Measurements from ENCODE around the gene LHFPL6.
A peak's percentile ranks its signal among the peaks of the same experiment; 100 is the strongest.

Gene LHFPL6

GRCh38 chr13:39364947-39365468 lies 238.0 kb downstream of the LHFPL6 start:
- Histone ChIP-seq H3K4me1 (ENCODE audit: insufficient read depth, poor library complexity, severe bottlenecking) (no peaks in the 10 kb centered on the region), H3K27ac (ENCODE audit: poor library complexity, severe bottlenecking) (no peak overlapping the region), H3K9me3 (ENCODE audit: severe bottlenecking) (no peaks in the 10 kb centered on the region), H3K4me3 (ENCODE audit: severe bottlenecking) (no peak overlapping the region), H3K27me3 (ENCODE audit: insufficient read depth, poor library complexity, severe bottlenecking) (no peaks in the 10 kb centered on the region), H3K36me3 (ENCODE audit: low read depth) (no peaks in the 10 kb centered on the region)
- TF ChIP-seq, protein P1, sequence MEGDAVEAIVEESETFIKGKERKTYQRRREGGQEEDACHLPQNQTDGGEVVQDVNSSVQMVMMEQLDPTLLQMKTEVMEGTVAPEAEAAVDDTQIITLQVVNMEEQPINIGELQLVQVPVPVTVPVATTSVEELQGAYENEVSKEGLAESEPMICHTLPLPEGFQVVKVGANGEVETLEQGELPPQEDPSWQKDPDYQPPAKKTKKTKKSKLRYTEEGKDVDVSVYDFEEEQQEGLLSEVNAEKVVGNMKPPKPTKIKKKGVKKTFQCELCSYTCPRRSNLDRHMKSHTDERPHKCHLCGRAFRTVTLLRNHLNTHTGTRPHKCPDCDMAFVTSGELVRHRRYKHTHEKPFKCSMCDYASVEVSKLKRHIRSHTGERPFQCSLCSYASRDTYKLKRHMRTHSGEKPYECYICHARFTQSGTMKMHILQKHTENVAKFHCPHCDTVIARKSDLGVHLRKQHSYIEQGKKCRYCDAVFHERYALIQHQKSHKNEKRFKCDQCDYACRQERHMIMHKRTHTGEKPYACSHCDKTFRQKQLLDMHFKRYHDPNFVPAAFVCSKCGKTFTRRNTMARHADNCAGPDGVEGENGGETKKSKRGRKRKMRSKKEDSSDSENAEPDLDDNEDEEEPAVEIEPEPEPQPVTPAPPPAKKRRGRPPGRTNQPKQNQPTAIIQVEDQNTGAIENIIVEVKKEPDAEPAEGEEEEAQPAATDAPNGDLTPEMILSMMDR (IDR thresholded peaks at IDR 0.05; ENCODE audit: poor library complexity, severe bottlenecking) = no peak
- DNase-seq (ENCODE audit: low spot score) = no peak
- ATAC-seq (ENCODE audit: low read depth) = peak; percentile 67

- DNase-seq (ENCODE audit: low spot score) = no peak
- Histone ChIP-seq H3K4me3 (ENCODE audit: severe bottlenecking) (no peak overlapping the region), H3K36me3 (ENCODE audit: low read depth) (no peaks in the 10 kb centered on the region), H3K27ac (ENCODE audit: poor library complexity, severe bottlenecking) (no peak overlapping the region), H3K4me1 (ENCODE audit: insufficient read depth, poor library complexity, severe bottlenecking) (no peaks in the 10 kb centered on the region), H3K27me3 (ENCODE audit: insufficient read depth, poor library complexity, severe bottlenecking) (no peaks in the 10 kb centered on the region), H3K9me3 (ENCODE audit: severe bottlenecking) (no peaks in the 10 kb centered on the region)
- ATAC-seq (ENCODE audit: low read depth) = no peak
- TF ChIP-seq, protein P1 (IDR thresholded peaks at IDR 0.05; ENCODE audit: poor library complexity, severe bottlenecking) = no peak
These were observed 239.6 kb downstream of the LHFPL6 start for GRCh38 chr13:39363382-39363772.

DNA sequence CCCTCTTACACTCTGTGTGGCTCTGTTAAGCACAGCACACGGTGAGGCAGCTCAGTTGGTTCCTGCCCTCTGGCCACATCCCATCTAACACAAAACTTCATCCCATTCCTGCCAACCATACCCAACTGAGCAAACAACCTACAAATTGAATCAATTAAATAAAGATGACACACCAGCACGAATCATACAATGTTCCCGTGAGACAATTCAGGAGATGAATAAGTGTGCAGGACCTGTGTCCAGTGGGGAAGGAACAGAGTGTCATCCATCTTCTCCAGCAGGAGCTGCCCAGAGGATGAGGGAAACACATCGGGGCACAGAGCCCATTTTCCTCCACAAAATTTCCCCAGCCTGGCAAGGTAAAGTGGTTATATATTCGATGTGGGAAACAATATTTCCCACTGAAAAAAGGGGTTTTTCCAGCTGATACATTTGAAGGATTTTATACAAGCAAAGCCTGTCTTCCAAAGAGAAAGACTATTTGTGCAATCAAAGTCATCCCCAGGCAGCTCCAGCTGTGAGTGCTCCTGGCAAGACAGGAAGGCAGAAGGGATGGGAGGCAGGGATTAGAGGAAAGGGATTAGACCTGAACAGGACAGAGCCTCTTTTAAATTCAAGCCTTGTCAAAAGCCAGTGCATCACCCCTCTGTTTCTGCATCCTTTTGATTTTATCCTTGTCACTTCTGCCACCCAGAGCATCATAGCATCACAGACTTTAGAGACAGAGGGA lies 240.2 kb downstream of the LHFPL6 start:
- Histone ChIP-seq H3K9me3 (ENCODE audit: severe bottlenecking) (no peaks in the 10 kb centered on the region), H3K27ac (ENCODE audit: poor library complexity, severe bottlenecking) (no peak overlapping the region), H3K27me3 (ENCODE audit: insufficient read depth, poor library complexity, severe bottlenecking) (no peaks in the 10 kb centered on the region), H3K4me1 (ENCODE audit: insufficient read depth, poor library complexity, severe bottlenecking) (no peaks in the 10 kb centered on the region), H3K36me3 (ENCODE audit: low read depth) (no peaks in the 10 kb centered on the region), H3K4me3 (ENCODE audit: severe bottlenecking) (no peak overlapping the region)
- peak; percentile 14; the same call in 1 of the 3 replicates for ATAC-seq (ENCODE audit: low read depth)
- DNase-seq (ENCODE audit: low spot score) = no peak
- TF ChIP-seq, protein P1 (IDR thresholded peaks at IDR 0.05; ENCODE audit: poor library complexity, severe bottlenecking) = no peak

DNA sequence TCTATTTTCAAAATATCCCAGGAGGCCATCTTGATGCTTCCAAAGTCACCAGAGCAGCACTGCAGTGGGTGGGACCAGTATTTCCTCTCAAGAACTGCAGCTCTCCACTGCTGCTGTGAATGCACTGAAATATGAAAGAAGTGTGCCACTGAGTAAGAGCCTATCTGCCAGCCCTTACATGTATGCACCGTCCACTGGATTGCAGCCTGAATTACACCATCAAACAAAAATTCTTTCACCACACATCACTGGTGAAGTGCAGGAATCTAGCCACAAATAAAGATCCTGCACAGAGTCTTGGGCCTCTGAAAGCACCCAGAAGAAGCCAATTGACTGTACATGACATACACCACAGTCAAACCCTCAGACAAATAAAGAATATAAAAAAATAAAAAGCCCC lies 249.0 kb downstream of the LHFPL6 start:
- ATAC-seq (ENCODE audit: low read depth) = peak; percentile 61; the same call in 2 of the 3 replicates

More for the DNA sequence above, 249.0 kb downstream of the LHFPL6 start:
- Histone ChIP-seq H3K36me3 (ENCODE audit: low read depth) (no peaks in the 10 kb centered on the region), H3K9me3 (ENCODE audit: severe bottlenecking) (no peaks in the 10 kb centered on the region), H3K27me3 (ENCODE audit: insufficient read depth, poor library complexity, severe bottlenecking) (no peaks in the 10 kb centered on the region), H3K27ac (ENCODE audit: poor library complexity, severe bottlenecking) (no peak overlapping the region), H3K4me1 (ENCODE audit: insufficient read depth, poor library complexity, severe bottlenecking) (no peaks in the 10 kb centered on the region), H3K4me3 (ENCODE audit: severe bottlenecking) (no peak overlapping the region)
- TF ChIP-seq, protein P1 (IDR thresholded peaks at IDR 0.05; ENCODE audit: poor library complexity, severe bottlenecking) = no peak
- no peak for DNase-seq (ENCODE audit: low spot score)
